ENCODE measurements around the gene SPATS2L. TPM values are rescaled to one million over a fixed set of nuclear protein-coding genes. Genes with fewer than 3 reads are reported as not detected.

The SPATS2L gene
- total and polyA plus RNA-seq, 2 experiments from 2014 or later, result 118 to 154 TPM

DNA sequence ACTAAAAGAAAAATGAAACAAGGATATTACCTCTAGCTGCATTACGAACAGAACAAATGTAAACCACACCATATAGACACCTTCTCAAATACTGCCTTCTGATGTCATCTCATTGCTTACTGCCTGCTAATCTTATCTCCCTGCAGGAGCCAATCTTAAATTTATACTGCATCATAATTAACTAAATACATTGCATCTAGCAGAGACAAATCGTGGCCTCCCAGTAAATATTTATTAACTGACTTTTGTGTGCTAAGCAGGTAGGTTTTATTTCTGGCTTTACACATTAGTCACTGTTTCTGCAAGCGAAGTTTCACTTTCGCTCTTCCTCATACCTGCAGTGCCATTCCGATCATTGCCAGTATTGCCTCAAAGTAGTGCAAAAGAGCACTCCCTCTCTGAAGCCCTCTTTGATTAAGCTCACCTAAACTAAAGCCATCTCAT lies 67.5 kb downstream of the SPATS2L start (continued):
- TF ChIP-seq, protein P1, sequence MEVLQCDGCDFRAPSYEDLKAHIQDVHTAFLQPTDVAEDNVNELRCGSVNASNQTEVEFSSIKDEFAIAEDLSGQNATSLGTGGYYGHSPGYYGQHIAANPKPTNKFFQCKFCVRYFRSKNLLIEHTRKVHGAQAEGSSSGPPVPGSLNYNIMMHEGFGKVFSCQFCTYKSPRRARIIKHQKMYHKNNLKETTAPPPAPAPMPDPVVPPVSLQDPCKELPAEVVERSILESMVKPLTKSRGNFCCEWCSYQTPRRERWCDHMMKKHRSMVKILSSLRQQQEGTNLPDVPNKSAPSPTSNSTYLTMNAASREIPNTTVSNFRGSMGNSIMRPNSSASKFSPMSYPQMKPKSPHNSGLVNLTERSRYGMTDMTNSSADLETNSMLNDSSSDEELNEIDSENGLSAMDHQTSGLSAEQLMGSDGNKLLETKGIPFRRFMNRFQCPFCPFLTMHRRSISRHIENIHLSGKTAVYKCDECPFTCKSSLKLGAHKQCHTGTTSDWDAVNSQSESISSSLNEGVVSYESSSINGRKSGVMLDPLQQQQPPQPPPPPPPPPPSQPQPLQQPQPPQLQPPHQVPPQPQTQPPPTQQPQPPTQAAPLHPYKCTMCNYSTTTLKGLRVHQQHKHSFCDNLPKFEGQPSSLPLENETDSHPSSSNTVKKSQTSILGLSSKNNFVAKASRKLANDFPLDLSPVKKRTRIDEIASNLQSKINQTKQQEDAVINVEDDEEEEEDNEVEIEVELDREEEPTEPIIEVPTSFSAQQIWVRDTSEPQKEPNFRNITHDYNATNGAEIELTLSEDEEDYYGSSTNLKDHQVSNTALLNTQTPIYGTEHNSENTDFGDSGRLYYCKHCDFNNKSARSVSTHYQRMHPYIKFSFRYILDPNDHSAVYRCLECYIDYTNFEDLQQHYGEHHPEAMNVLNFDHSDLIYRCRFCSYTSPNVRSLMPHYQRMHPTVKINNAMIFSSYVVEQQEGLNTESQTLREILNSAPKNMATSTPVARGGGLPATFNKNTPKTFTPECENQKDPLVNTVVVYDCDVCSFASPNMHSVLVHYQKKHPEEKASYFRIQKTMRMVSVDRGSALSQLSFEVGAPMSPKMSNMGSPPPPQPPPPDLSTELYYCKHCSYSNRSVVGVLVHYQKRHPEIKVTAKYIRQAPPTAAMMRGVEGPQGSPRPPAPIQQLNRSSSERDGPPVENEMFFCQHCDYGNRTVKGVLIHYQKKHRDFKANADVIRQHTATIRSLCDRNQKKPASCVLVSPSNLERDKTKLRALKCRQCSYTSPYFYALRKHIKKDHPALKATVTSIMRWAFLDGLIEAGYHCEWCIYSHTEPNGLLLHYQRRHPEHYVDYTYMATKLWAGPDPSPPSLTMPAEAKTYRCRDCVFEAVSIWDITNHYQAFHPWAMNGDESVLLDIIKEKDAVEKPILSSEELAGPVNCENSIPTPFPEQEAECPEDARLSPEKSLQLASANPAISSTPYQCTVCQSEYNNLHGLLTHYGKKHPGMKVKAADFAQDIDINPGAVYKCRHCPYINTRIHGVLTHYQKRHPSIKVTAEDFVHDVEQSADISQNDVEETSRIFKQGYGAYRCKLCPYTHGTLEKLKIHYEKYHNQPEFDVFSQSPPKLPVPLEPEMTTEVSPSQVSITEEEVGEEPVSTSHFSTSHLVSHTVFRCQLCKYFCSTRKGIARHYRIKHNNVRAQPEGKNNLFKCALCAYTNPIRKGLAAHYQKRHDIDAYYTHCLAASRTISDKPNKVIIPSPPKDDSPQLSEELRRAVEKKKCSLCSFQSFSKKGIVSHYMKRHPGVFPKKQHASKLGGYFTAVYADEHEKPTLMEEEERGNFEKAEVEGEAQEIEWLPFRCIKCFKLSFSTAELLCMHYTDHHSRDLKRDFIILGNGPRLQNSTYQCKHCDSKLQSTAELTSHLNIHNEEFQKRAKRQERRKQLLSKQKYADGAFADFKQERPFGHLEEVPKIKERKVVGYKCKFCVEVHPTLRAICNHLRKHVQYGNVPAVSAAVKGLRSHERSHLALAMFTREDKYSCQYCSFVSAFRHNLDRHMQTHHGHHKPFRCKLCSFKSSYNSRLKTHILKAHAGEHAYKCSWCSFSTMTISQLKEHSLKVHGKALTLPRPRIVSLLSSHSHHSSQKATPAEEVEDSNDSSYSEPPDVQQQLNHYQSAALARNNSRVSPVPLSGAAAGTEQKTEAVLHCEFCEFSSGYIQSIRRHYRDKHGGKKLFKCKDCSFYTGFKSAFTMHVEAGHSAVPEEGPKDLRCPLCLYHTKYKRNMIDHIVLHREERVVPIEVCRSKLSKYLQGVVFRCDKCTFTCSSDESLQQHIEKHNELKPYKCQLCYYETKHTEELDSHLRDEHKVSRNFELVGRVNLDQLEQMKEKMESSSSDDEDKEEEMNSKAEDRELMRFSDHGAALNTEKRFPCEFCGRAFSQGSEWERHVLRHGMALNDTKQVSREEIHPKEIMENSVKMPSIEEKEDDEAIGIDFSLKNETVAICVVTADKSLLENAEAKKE (CRISPR knock-in tag; IDR thresholded peaks at IDR 0.05), result no peak
- TF ChIP-seq CREB1 (CRISPR knock-in tag; IDR thresholded peaks at IDR 0.05; ENCODE audit: low read depth), result no peak
- TF ChIP-seq, protein P2, sequence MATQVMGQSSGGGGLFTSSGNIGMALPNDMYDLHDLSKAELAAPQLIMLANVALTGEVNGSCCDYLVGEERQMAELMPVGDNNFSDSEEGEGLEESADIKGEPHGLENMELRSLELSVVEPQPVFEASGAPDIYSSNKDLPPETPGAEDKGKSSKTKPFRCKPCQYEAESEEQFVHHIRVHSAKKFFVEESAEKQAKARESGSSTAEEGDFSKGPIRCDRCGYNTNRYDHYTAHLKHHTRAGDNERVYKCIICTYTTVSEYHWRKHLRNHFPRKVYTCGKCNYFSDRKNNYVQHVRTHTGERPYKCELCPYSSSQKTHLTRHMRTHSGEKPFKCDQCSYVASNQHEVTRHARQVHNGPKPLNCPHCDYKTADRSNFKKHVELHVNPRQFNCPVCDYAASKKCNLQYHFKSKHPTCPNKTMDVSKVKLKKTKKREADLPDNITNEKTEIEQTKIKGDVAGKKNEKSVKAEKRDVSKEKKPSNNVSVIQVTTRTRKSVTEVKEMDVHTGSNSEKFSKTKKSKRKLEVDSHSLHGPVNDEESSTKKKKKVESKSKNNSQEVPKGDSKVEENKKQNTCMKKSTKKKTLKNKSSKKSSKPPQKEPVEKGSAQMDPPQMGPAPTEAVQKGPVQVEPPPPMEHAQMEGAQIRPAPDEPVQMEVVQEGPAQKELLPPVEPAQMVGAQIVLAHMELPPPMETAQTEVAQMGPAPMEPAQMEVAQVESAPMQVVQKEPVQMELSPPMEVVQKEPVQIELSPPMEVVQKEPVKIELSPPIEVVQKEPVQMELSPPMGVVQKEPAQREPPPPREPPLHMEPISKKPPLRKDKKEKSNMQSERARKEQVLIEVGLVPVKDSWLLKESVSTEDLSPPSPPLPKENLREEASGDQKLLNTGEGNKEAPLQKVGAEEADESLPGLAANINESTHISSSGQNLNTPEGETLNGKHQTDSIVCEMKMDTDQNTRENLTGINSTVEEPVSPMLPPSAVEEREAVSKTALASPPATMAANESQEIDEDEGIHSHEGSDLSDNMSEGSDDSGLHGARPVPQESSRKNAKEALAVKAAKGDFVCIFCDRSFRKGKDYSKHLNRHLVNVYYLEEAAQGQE (IDR thresholded peaks at IDR 0.05; ENCODE audit: unreplicated experiment), result no peak

GRCh38 chr2:200376513-200377354 lies 70.2 kb downstream of the SPATS2L start:
- Histone ChIP-seq H3K9me2 (ENCODE audit: insufficient read depth) (no peaks in the 10 kb centered on the region), H3K36me3 (ENCODE audit: insufficient read depth) (no peaks in the 10 kb centered on the region; the same call in 1 of the 2 replicates), H3K79me2 (replicated peaks; ENCODE audit: insufficient read depth) (peaks cover 96% of the 10 kb centered on the region), H3K4me2 (no peak overlapping the region), H3K4me3 (no peak overlapping the region), H3K4me1 (ENCODE audit: insufficient read depth) (peaks cover 59% of the 10 kb centered on the region), H2AFZ (no peak overlapping the region), H3F3A (replicated peaks; ENCODE audit: low read depth) (no peaks in the 10 kb centered on the region; the same call in 1 of the 2 replicates), H3K27me3 (ENCODE audit: insufficient read depth) (no peaks in the 10 kb centered on the region), H3K27ac (ENCODE audit: low read depth) (peak overlapping the region; percentile 35; the same call in 1 of the 2 replicates), H4K20me1 (replicated peaks; ENCODE audit: insufficient read depth) (no peaks in the 10 kb centered on the region)
- H3K27ac Mint-ChIP-seq, result no peak overlapping the region
- ATAC-seq, result no peak
- H3K36me3 Mint-ChIP-seq (ENCODE audit: low read depth), result peaks cover 4% of the 10 kb centered on the region; the same call in 1 of the 3 replicates
- peaks cover 75% of the 10 kb centered on the region for H3K4me1 Mint-ChIP-seq
- H3K9me3 Mint-ChIP-seq, result no peaks in the 10 kb centered on the region
- H3K4me3 Mint-ChIP-seq, result no peak overlapping the region
- H3K27me3 Mint-ChIP-seq (ENCODE audit: insufficient read depth, low read depth, poor library complexity), result no peaks in the 10 kb centered on the region
- no peak for DNase-seq (ENCODE audit: low spot score)
- TF ChIP-seq, protein P3, sequence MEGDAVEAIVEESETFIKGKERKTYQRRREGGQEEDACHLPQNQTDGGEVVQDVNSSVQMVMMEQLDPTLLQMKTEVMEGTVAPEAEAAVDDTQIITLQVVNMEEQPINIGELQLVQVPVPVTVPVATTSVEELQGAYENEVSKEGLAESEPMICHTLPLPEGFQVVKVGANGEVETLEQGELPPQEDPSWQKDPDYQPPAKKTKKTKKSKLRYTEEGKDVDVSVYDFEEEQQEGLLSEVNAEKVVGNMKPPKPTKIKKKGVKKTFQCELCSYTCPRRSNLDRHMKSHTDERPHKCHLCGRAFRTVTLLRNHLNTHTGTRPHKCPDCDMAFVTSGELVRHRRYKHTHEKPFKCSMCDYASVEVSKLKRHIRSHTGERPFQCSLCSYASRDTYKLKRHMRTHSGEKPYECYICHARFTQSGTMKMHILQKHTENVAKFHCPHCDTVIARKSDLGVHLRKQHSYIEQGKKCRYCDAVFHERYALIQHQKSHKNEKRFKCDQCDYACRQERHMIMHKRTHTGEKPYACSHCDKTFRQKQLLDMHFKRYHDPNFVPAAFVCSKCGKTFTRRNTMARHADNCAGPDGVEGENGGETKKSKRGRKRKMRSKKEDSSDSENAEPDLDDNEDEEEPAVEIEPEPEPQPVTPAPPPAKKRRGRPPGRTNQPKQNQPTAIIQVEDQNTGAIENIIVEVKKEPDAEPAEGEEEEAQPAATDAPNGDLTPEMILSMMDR (conservative IDR thresholded peaks at IDR 0.05; ENCODE audit: low read depth in 2 of 2), result no peak
- no peak for TF ChIP-seq STAT1 (IDR thresholded peaks at IDR 0.05; ENCODE audit: unreplicated experiment)
- TF ChIP-seq EZH2phosphoT487 (IDR thresholded peaks at IDR 0.05; ENCODE audit: unreplicated experiment), result no peak
- no peak for TF ChIP-seq NANOG (IDR thresholded peaks at IDR 0.05; ENCODE audit: borderline replicate concordance)
- no peak for TF ChIP-seq ZNF114 (CRISPR knock-in tag; IDR thresholded peaks at IDR 0.05)
- no peak for TF ChIP-seq ZNF331 (CRISPR knock-in tag; IDR thresholded peaks at IDR 0.05; ENCODE audit: low read depth)
- TF ChIP-seq POLR2AphosphoS5 (IDR thresholded peaks at IDR 0.05; ENCODE audit: low read depth), result no peak
- no peak for TF ChIP-seq EZH2 (IDR thresholded peaks at IDR 0.05; ENCODE audit: low read depth, unreplicated experiment)

All from GM23338 (cell line).